IMR-90 (cell line): Measurements from ENCODE around the gene PLS1. TPM values are rescaled to one million over a fixed set of nuclear protein-coding genes. Genes with fewer than 3 reads are reported as not detected.

Experiments used
- ATAC-seq: fragments of 200-7000 bp; cut with Tn5 transposase; 2 replicates; pipeline ENCODE4 v1.9.1; 2020; ENCODE audit warnings: low read depth, mild to moderate bottlenecking, moderate library complexity
- BruUV-seq: library from RNA; stranded (reverse); fragments of 400-500 nt; replicated peaks from 2 replicates; lab custom pipeline; 2021; lab: Mats Ljungman, UMichigan
- CTCF ChIA-PET: fragments of 300-600 bp; formaldehyde crosslinking; extraction: SDS; loops from one replicate; lab custom pipeline; 2021; ENCODE audit warnings: antibody characterized with exemption; lab: Yijun Ruan, JAX
- POLR2A ChIA-PET: fragments of 300-600 bp; sonication (Branson Sonifier 250); formaldehyde crosslinking; loops from one replicate; lab custom pipeline; 2022; ENCODE audit warnings: antibody characterized with exemption; ENCODE audit not compliant: unreplicated experiment; lab: Charles Lee
- DNase-seq: peaks from one replicate; pipeline ENCODE4 v3.0.0; 2013
- H2AFZ ChIP-seq: replicated peaks from 2 replicates; pipeline ENCODE3; 2013; ENCODE audit warnings: low read length, mild to moderate bottlenecking; ENCODE audit not compliant: poor library complexity
- H2AK5ac ChIP-seq: 2 replicates; pipeline ENCODE4 v1.6.1; 2013; ENCODE audit warnings: low read depth, low read length, inconsistent platforms
- H2AK9ac ChIP-seq: replicated peaks from 2 replicates; pipeline ENCODE3; 2013; ENCODE audit warnings: mild to moderate bottlenecking, low read depth, low read length, moderate library complexity; ENCODE audit not compliant: poor library complexity
- H2BK120ac ChIP-seq: 2 replicates; pipeline ENCODE4 v1.6.1; 2013; ENCODE audit warnings: low read depth, low read length, inconsistent platforms
- H2BK15ac ChIP-seq: 3 replicates; pipeline ENCODE4 v1.6.1; 2013; ENCODE audit warnings: low read depth, low read length, inconsistent platforms
- H2BK20ac ChIP-seq: 2 replicates; pipeline ENCODE4 v1.6.1; 2013; ENCODE audit warnings: low read depth, mild to moderate bottlenecking, inconsistent platforms, low read length, moderate library complexity
- H2BK5ac ChIP-seq: 2 replicates; pipeline ENCODE4 v1.6.1; 2013; ENCODE audit warnings: mild to moderate bottlenecking, low read depth, low read length, inconsistent platforms; ENCODE audit not compliant: poor library complexity, severe bottlenecking
- H3K14ac ChIP-seq: replicated peaks from 2 replicates; pipeline ENCODE4 v1.6.1; 2013; ENCODE audit warnings: low read depth, low read length, inconsistent platforms
- H3K18ac ChIP-seq: 2 replicates; pipeline ENCODE4 v1.6.1; 2013; ENCODE audit warnings: low read depth, low read length, control low read depth
- H3K23ac ChIP-seq: 2 replicates; pipeline ENCODE4 v1.6.1; 2013; ENCODE audit warnings: low read depth, low read length, inconsistent platforms
- H3K27ac ChIP-seq: 2 replicates; pipeline ENCODE4 v1.5.1; 2013; ENCODE audit warnings: mild to moderate bottlenecking, control low read depth, low read length; ENCODE audit not compliant: insufficient read depth
- H3K27me3 ChIP-seq: 2 replicates; pipeline ENCODE4 v1.6.1; 2013; ENCODE audit warnings: low read length; ENCODE audit not compliant: control insufficient read depth, insufficient read depth
- H3K36me3 ChIP-seq: 2 replicates; pipeline ENCODE4 v1.6.1; 2013; ENCODE audit warnings: low read length, mixed read lengths; ENCODE audit not compliant: control insufficient read depth, insufficient read depth
- H3K4ac ChIP-seq: 2 replicates; pipeline ENCODE4 v1.6.1; 2013; ENCODE audit warnings: low read depth, low read length, inconsistent platforms
- H3K4me1 ChIP-seq: 2 replicates; pipeline ENCODE4 v1.6.1; 2013; ENCODE audit warnings: low read length, mixed read lengths; ENCODE audit not compliant: control insufficient read depth, insufficient read depth
- H3K4me2 ChIP-seq: 2 replicates; pipeline ENCODE4 v1.6.1; 2013; ENCODE audit warnings: low read depth, mild to moderate bottlenecking, control low read depth, low read length, moderate library complexity
- H3K4me3 ChIP-seq: 2 replicates; pipeline ENCODE4 v1.5.1; 2013; ENCODE audit warnings: low read depth, mild to moderate bottlenecking, control low read depth, low read length, moderate library complexity; ENCODE audit not compliant: insufficient read depth
- H3K56ac ChIP-seq: 2 replicates; pipeline ENCODE4 v1.6.1; 2013; ENCODE audit warnings: low read length, inconsistent platforms; ENCODE audit not compliant: insufficient read depth; ENCODE audit errors: extremely low read depth
- H3K79me1 ChIP-seq, 2 experiments: 2 replicates each; pipeline ENCODE4 v1.6.1; 2013; ENCODE audit warnings: low read length in 2 of 2, inconsistent platforms in 1 of 2, low read depth in 1 of 2
- H3K9ac ChIP-seq: 2 replicates; pipeline ENCODE4 v1.6.1; 2013; ENCODE audit warnings: low read depth, low read length, control low read depth
- H3K9me1 ChIP-seq: 2 replicates; pipeline ENCODE4 v1.6.1; 2013; ENCODE audit warnings: low read length, inconsistent platforms; ENCODE audit not compliant: insufficient read depth
- H3K9me3 ChIP-seq: 2 replicates; pipeline ENCODE4 v1.6.1; 2013; ENCODE audit warnings: low read length; ENCODE audit not compliant: control insufficient read depth, insufficient read depth
- H4K20me1 ChIP-seq: 2 replicates; pipeline ENCODE4 v1.6.1; 2013; ENCODE audit warnings: low read length, inconsistent platforms; ENCODE audit not compliant: insufficient read depth
- H4K5ac ChIP-seq: 2 replicates; pipeline ENCODE4 v1.6.1; 2013; ENCODE audit warnings: mild to moderate bottlenecking, low read depth, low read length, control low read depth
- H4K8ac ChIP-seq, 2 experiments: 2 replicates each; pipeline ENCODE4 v1.6.1; 2013; ENCODE audit warnings: low read depth in 2 of 2, low read length in 2 of 2, control low read depth in 1 of 2, inconsistent platforms in 1 of 2
- H4K91ac ChIP-seq: 2 replicates; pipeline ENCODE4 v1.6.1; 2013; ENCODE audit warnings: low read depth, low read length, inconsistent platforms; ENCODE audit not compliant: insufficient read depth
- BHLHE40 ChIP-seq: fragments of 150-350 bp; IDR thresholded peaks from 2 replicates; pipeline ENCODE4 v1.6.1; 2016; ENCODE audit warnings: mild to moderate bottlenecking, low read depth, low read length
- CEBPB ChIP-seq: IDR thresholded peaks from 2 replicates; pipeline ENCODE4 v1.6.1; 2012; ENCODE audit warnings: low read depth, low read length, improper control_type of control experiment
- CHD1 ChIP-seq: IDR thresholded peaks from 2 replicates; pipeline ENCODE4 v1.6.1; 2012; ENCODE audit warnings: low read depth, low read length, improper control_type of control experiment
- CTCF ChIP-seq: conservative IDR thresholded peaks from 2 replicates; pipeline ENCODE4 v1.5.1; 2012; ENCODE audit warnings: mild to moderate bottlenecking, low read depth, low read length, improper control_type of control experiment
- FOS ChIP-seq: fragments of 150-350 bp; IDR thresholded peaks from 2 replicates; pipeline ENCODE4 v1.6.1; 2016; ENCODE audit warnings: low read depth, low read length
- MAFK ChIP-seq: IDR thresholded peaks from 2 replicates; pipeline ENCODE4 v1.6.1; 2012; ENCODE audit warnings: low read depth, low read length, improper control_type of control experiment
- MAZ ChIP-seq: IDR thresholded peaks from 2 replicates; pipeline ENCODE4 v1.6.1; 2012; ENCODE audit warnings: low read depth, mild to moderate bottlenecking, low read length, improper control_type of control experiment, moderate library complexity, borderline replicate concordance
- MXI1 ChIP-seq: IDR thresholded peaks from 2 replicates; pipeline ENCODE4 v1.6.1; 2012; ENCODE audit warnings: low read depth, mild to moderate bottlenecking, low read length, moderate library complexity, borderline replicate concordance
- NFE2L2 ChIP-seq: fragments of 150-350 bp; IDR thresholded peaks from 2 replicates; pipeline ENCODE4 v1.6.1; 2016; ENCODE audit warnings: low read depth, mild to moderate bottlenecking, low read length
- POLR2A ChIP-seq: IDR thresholded peaks from 2 replicates; pipeline ENCODE4 v1.6.1; 2012; ENCODE audit warnings: mild to moderate bottlenecking, low read depth, low read length
- RAD21 ChIP-seq: IDR thresholded peaks from 2 replicates; pipeline ENCODE4 v1.6.1; 2012; ENCODE audit warnings: low read length, improper control_type of control experiment
- RCOR1 ChIP-seq: IDR thresholded peaks from 2 replicates; pipeline ENCODE4 v1.6.1; 2012; ENCODE audit warnings: mild to moderate bottlenecking, low read length, improper control_type of control experiment; ENCODE audit not compliant: insufficient replicate concordance
- RFX5 ChIP-seq: IDR thresholded peaks from 2 replicates; pipeline ENCODE4 v1.8.0; 2012; ENCODE audit warnings: low read depth, mild to moderate bottlenecking, low read length, moderate library complexity
- SMC3 ChIP-seq: fragments of 150-350 bp; IDR thresholded peaks from 2 replicates; pipeline ENCODE4 v1.6.1; 2016; ENCODE audit warnings: low read depth, mild to moderate bottlenecking, antibody characterized with exemption, low read length, moderate library complexity
- USF2 ChIP-seq: fragments of 150-350 bp; IDR thresholded peaks from 2 replicates; pipeline ENCODE4 v1.6.1; 2017; ENCODE audit warnings: mild to moderate bottlenecking, antibody characterized with exemption, low read length, low read depth
- dilution Hi-C: fragments of 300-500 bp; cut with HindIII; formaldehyde crosslinking; loops from one replicate; pipeline ENCODE4 v1.14.3; 2018; ENCODE audit warnings: low sequenced_read_pairs; ENCODE audit not compliant: unreplicated experiment
- in situ Hi-C: fragments of 300-500 bp; cut with MboI; formaldehyde crosslinking; loops from 3 replicates; pipeline ENCODE4 v1.14.3; 2019; ENCODE audit warnings: low sequenced_read_pairs, inconsistent platforms, mixed read lengths
- intact Hi-C: fragments of 100-400 bp; cut with micrococcal nuclease; formaldehyde crosslinking; loops from 2 replicates; pipeline ENCODE4 v1.10.0; 2022
- polyA plus RNA-seq, 3 experiments: library from polyadenylated mRNA; depleted of rRNA; stranded (reverse); fragments of >200 nt; gene quantifications; 2 replicates each; pipeline ENCODE4 v1.2.3, GENCODE V29; 2012; ENCODE audit warnings: low replicate concordance in 1 of 3
- total RNA-seq: library from RNA; depleted of rRNA; stranded (reverse); fragments of >200 nt; gene quantifications from 2 replicates; pipeline ENCODE4 v1.2.3, GENCODE V29; 2012
- TF ChIP-seq, protein P1 (sequence below): fragments of 150-350 bp; IDR thresholded peaks from 2 replicates; pipeline ENCODE4 v1.6.1; 2016; ENCODE audit warnings: low read depth, mild to moderate bottlenecking, low read length, moderate library complexity, borderline replicate concordance

The PLS1 gene
- total and polyA plus RNA-seq, 2 of the 4 experiments (the other 2 are of a cell fraction): 0.29 to 0.90 TPM

GRCh38 chr3:142660893-142661292 is 64.7 kb downstream of the PLS1 start:
- Histone ChIP-seq H3K4ac (no peak overlapping the region), H3K4me3 (no peak overlapping the region), H3K9me1 (no peaks in the 10 kb centered on the region), H2BK15ac (no peak overlapping the region), H3K56ac (no peak overlapping the region), H2BK5ac (no peak overlapping the region), H4K5ac (no peak overlapping the region), H4K91ac (no peak overlapping the region), H4K20me1 (no peaks in the 10 kb centered on the region), H3K4me1 (no peaks in the 10 kb centered on the region), H2BK120ac (no peak overlapping the region), H2AFZ (no peak overlapping the region), H4K8ac (no peak overlapping the region), H2AK9ac (no peak overlapping the region), H3K4me2 (no peak overlapping the region), H3K23ac (no peak overlapping the region), H2BK20ac (no peak overlapping the region), H3K18ac (no peak overlapping the region), H3K79me1 (no peaks in the 10 kb centered on the region), H2AK5ac (no peak overlapping the region), H3K9ac (no peak overlapping the region), H3K27me3 (no peaks in the 10 kb centered on the region), H3K36me3 (no peaks in the 10 kb centered on the region), H3K27ac (no peak overlapping the region), H3K14ac (no peak overlapping the region), H3K9me3 (no peaks in the 10 kb centered on the region)
- dilution Hi-C loops (no loop called here), intact Hi-C loops (no loop called here), in situ Hi-C loops (no loop called here)
- ATAC-seq (no peak), DNase-seq (no peak)
- BruUV-seq: no TSS peak
- POLR2A ChIA-PET: no interaction called here
- CTCF ChIA-PET: interaction anchor here (0.6 kb wide), 1 partner anchor 35 kb away, joined by 3 read pairs; no protein-coding TSS in a partner anchor
- no peak for TF ChIP-seq RAD21
- TF ChIP-seq CHD1: no peak
- TF ChIP-seq FOS: no peak
- TF ChIP-seq, protein P1, sequence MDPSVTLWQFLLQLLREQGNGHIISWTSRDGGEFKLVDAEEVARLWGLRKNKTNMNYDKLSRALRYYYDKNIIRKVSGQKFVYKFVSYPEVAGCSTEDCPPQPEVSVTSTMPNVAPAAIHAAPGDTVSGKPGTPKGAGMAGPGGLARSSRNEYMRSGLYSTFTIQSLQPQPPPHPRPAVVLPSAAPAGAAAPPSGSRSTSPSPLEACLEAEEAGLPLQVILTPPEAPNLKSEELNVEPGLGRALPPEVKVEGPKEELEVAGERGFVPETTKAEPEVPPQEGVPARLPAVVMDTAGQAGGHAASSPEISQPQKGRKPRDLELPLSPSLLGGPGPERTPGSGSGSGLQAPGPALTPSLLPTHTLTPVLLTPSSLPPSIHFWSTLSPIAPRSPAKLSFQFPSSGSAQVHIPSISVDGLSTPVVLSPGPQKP: no peak
- no peak for TF ChIP-seq SMC3
- TF ChIP-seq CEBPB: no peak
- no peak for TF ChIP-seq MAFK
- TF ChIP-seq CTCF: no peak
- no peak for TF ChIP-seq MAZ
- TF ChIP-seq NFE2L2: no peak
- no peak for TF ChIP-seq RFX5
- TF ChIP-seq MXI1: no peak
- no peak for TF ChIP-seq POLR2A
- no peak for TF ChIP-seq RCOR1
- TF ChIP-seq BHLHE40: no peak
- TF ChIP-seq USF2: no peak
